BLaER1 treated with 17β-estradiol and CSF1 and Interleukin-3, amounts not matched to agents 10 nM and 100 nM (cell line): ENCODE data around the gene TEKT1.
"Not testable (repeated sequence)": the region's sequence is repeated elsewhere in the genome, so short reads cannot be mapped to it uniquely, and the experiment has no call there.

Experiments
- H3K27ac ChIP-seq, 11 experiments: shearing (Covaris generic); formaldehyde crosslinking; 2 replicates each; pipeline ENCODE4 v1.8.1; 2022
- H3K27me3 ChIP-seq, 11 experiments: shearing (Covaris generic); formaldehyde crosslinking; 2 replicates each; pipeline ENCODE4 v1.8.1; 2022
- H3K36me3 ChIP-seq, 11 experiments: shearing (Covaris generic); formaldehyde crosslinking; 2 replicates each; pipeline ENCODE4 v1.8.1; 2022
- H3K4me1 ChIP-seq, 10 experiments: shearing (Covaris generic); formaldehyde crosslinking; 2 replicates each; pipeline ENCODE4 v1.8.1; 2022
- H3K4me2 ChIP-seq, 11 experiments: shearing (Covaris generic); formaldehyde crosslinking; 2 replicates each; pipeline ENCODE4 v1.8.1; 2022
- H3K4me3 ChIP-seq, 10 experiments: shearing (Covaris generic); formaldehyde crosslinking; 2 replicates each; pipeline ENCODE4 v1.8.1; 2022
- H3K9ac ChIP-seq, 11 experiments: shearing (Covaris generic); formaldehyde crosslinking; 2 replicates each; pipeline ENCODE4 v1.8.1; 2022
- H3K9me3 ChIP-seq, 11 experiments: shearing (Covaris generic); formaldehyde crosslinking; replicated peaks in 1 of 11; 2 replicates each; pipeline ENCODE4 v1.8.1; 2022
- H4K20me1 ChIP-seq, 11 experiments: shearing (Covaris generic); formaldehyde crosslinking; 2 replicates each; pipeline ENCODE4 v1.8.1; 2022
- Cebpa-rat ChIP-seq, 11 experiments: shearing (Covaris generic); IDR thresholded peaks; 2 replicates each; pipeline ENCODE4 v1.8.1; 2022

The TEKT1 gene

GRCh38 chr17:6780886-6781285 lies 50.6 kb downstream of the TEKT1 start:
- Histone ChIP-seq H3K36me3 (peaks cover 0 to 5% (median 0%) of the 10 kb centered on the region in 11 experiments; a peak in 2 of 22 replicates), H3K4me2 (peak overlapping the region in 2 of 11 experiments; percentile 5 to 30; a peak in 2 of 22 replicates), H3K4me3 (no peak overlapping the region), H3K27me3 (no peaks in the 10 kb centered on the region), H3K27ac (no peak overlapping the region), H3K9ac (no peak overlapping the region), H3K4me1 (peaks cover 0 to 10% (median 0%) of the 10 kb centered on the region in 10 experiments; a peak in 6 of 20 replicates), H3K9me3 (peaks cover 0 to 35% (median 22%) of the 10 kb centered on the region in 11 experiments; a peak in 18 of 22 replicates), H4K20me1 (no peaks in the 10 kb centered on the region)
- no peak for TF ChIP-seq Cebpa-rat (IDR thresholded peaks at IDR 0.05)

- Histone ChIP-seq H3K36me3 (peaks cover 0 to 14% (median 6%) of the 10 kb centered on the region in 11 experiments; a peak in 17 of 22 replicates), H3K4me3 (no peak overlapping the region), H3K4me1 (peaks cover 0 to 8% (median 0%) of the 10 kb centered on the region in 10 experiments; a peak in 3 of 20 replicates)
These were observed 51.5 kb downstream of the TEKT1 start for GRCh38 chr17:6780001-6780400.

DNA sequence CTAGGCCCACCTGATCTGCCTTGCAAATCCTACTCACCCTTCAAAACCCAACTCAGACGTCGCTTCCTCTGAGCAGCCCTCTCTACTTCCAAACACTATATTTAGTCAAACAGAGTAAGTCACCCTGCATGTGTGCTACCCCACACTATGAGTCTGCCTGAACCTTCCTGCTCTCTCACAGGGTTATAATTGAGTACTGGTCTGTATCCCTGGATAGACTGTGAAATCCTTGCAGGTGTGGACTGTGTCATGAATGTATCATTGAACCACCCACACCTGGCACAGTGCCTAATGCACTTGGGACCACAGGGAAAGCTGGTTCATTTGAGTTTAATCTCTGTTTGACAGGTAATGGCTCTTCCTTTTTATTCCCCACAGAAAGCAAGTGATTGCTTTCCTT lies 52.1 kb downstream of the TEKT1 start:
- Histone ChIP-seq H3K27me3 (no peaks in the 10 kb centered on the region), H3K36me3 (peaks cover 5 to 20% (median 12%) of the 10 kb centered on the region in 11 experiments; a peak in 21 of 22 replicates), H3K27ac (no peak overlapping the region), H3K4me2 (no peak overlapping the region), H4K20me1 (no peaks in the 10 kb centered on the region), H3K9ac (no peak overlapping the region), H3K4me1 (peaks cover 0 to 8% (median 0%) of the 10 kb centered on the region in 10 experiments; a peak in 3 of 20 replicates), H3K9me3 (peaks cover 12 to 50% (median 34%) of the 10 kb centered on the region in 11 experiments), H3K4me3 (no peak overlapping the region)
- TF ChIP-seq Cebpa-rat (IDR thresholded peaks at IDR 0.05), result no peak

More at GRCh38 chr17:6780001-6780400, 51.5 kb downstream of the TEKT1 start:
- no peak overlapping the region for H3K9ac ChIP-seq
- no peak overlapping the region for H3K27ac ChIP-seq
- H4K20me1 ChIP-seq, result no peaks in the 10 kb centered on the region
- TF ChIP-seq Cebpa-rat (IDR thresholded peaks at IDR 0.05), result no peak
- H3K9me3 ChIP-seq, result peaks cover 7 to 44% (median 31%) of the 10 kb centered on the region in 11 experiments
- no peak overlapping the region for H3K4me2 ChIP-seq
- no peaks in the 10 kb centered on the region for H3K27me3 ChIP-seq

- no peaks in the 10 kb centered on the region for H3K27me3 ChIP-seq
- no peak within 1 kb of the TSS for H3K9ac ChIP-seq
- H3K27ac ChIP-seq, result no peak within 1 kb of the TSS
- H3K36me3 ChIP-seq, result peaks cover 40 to 54% (median 46%) of the 10 kb centered on the region in 11 experiments
- no peak within 1 kb of the TSS for H3K4me3 ChIP-seq
- H3K4me1 ChIP-seq, result peaks cover 0 to 5% (median 0%) of the 10 kb centered on the region in 10 experiments; a peak in 3 of 20 replicates
- H3K4me2 ChIP-seq, result no peak within 1 kb of the TSS
- H4K20me1 ChIP-seq, result no peaks in the 10 kb centered on the region
- peaks cover 41 to 72% (median 53%) of the 10 kb centered on the region in 11 experiments for H3K9me3 ChIP-seq
- TF ChIP-seq Cebpa-rat (IDR thresholded peaks at IDR 0.05), result no peak
These were observed 55.6 kb downstream of the TEKT1 start, which contains the start of gene FBXO39 for GRCh38 chr17:6775871-6776405. TSS of gene FBXO39 (plus strand) at chr17:6776215. CDS start at chr17:6779869, 3,654 bp downstream.

GRCh38 chr17:6774906-6775305 lies 56.6 kb downstream of the TEKT1 start:
- H3K4me2 ChIP-seq, H3K27ac ChIP-seq, H3K4me1 ChIP-seq, H3K27me3 ChIP-seq, H3K4me3 ChIP-seq, H3K9ac ChIP-seq, H4K20me1 ChIP-seq: not testable (repeated sequence)
- H3K9me3 ChIP-seq, result peaks cover 49 to 67% (median 55%) of the 10 kb centered on the region in 11 experiments
- peaks cover 50 to 65% (median 57%) of the 10 kb centered on the region in 11 experiments for H3K36me3 ChIP-seq

DNA sequence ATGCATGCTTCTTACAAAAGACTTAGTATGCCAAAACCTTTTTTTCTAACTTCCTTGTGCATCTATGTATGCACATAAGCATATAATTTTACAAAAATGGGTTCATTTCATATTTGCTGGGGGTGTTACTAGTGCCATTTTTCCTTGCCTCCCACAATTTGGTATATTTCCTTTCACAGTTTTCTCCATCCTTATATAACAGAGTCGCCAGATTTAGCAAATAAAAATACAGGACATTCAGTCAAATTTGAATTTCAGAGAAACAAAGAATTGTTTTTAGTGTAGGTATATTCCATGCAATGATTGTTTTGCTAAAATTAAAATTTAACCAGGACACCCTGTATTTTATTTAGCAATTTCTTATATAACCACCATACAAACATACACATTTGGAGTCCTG lies 59.5 kb downstream of the TEKT1 start:
- Histone ChIP-seq H3K4me1 (no peaks in the 10 kb centered on the region), H3K9me3 (peaks cover 77 to 87% (median 82%) of the 10 kb centered on the region in 11 experiments), H3K9ac (no peak overlapping the region), H4K20me1 (no peaks in the 10 kb centered on the region), H3K27me3 (no peaks in the 10 kb centered on the region), H3K27ac (no peak overlapping the region), H3K4me2 (no peak overlapping the region), H3K4me3 (no peak overlapping the region), H3K36me3 (peaks cover 79 to 92% (median 86%) of the 10 kb centered on the region in 11 experiments)
- no peak for TF ChIP-seq Cebpa-rat (IDR thresholded peaks at IDR 0.05)

DNA sequence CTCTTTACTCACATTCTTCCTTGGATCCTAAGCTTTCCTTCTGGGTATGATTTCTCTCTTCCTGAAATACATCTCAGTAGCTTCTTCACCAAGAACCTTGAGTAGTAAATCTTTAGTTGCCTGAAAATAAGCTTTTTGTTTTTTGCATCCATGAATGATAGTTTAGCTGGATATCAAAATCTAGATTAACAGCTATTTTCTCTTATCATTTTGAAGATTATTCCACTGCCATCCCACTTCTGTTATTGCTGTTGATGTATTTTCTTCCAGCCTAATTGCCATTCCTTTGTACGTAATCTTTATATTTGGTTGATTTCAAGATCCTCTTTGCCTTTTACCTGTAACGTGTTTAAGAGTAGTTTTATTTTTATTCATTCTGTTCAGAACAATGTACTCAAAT lies 63.1 kb downstream of the TEKT1 start:
- peaks cover 96 to 100% (median 100%) of the 10 kb centered on the region in 11 experiments for H3K36me3 ChIP-seq
- TF ChIP-seq Cebpa-rat (IDR thresholded peaks at IDR 0.05), result no peak
- H4K20me1 ChIP-seq, result no peaks in the 10 kb centered on the region
- no peak overlapping the region for H3K9ac ChIP-seq
- H3K27ac ChIP-seq, result no peak overlapping the region
- no peaks in the 10 kb centered on the region for H3K27me3 ChIP-seq
- H3K9me3 ChIP-seq, result peaks cover 61 to 81% (median 68%) of the 10 kb centered on the region in 11 experiments
- no peaks in the 10 kb centered on the region for H3K4me1 ChIP-seq
- peak overlapping the region in 5 of 10 experiments; percentile 0 to 44 (median 20); a peak in 5 of 20 replicates for H3K4me3 ChIP-seq
- no peak overlapping the region for H3K4me2 ChIP-seq

GRCh38 chr17:6761779-6762178 lies 69.8 kb downstream of the TEKT1 start:
- TF ChIP-seq Cebpa-rat (IDR thresholded peaks at IDR 0.05), result no peak
- H3K4me1 ChIP-seq, result peaks cover 11 to 17% (median 14%) of the 10 kb centered on the region in 10 experiments
- H3K36me3 ChIP-seq, result peaks cover 71 to 93% (median 86%) of the 10 kb centered on the region in 11 experiments

GRCh38 chr17:6757747-6758146 lies 73.8 kb downstream of the TEKT1 start:
- Histone ChIP-seq H3K36me3 (peaks cover 38 to 52% (median 48%) of the 10 kb centered on the region in 11 experiments; a peak in 21 of 22 replicates), H3K4me1 (peaks cover 39 to 52% (median 47%) of the 10 kb centered on the region in 10 experiments), H3K27me3 (no peaks in the 10 kb centered on the region), H3K4me2 (peak overlapping the region; percentile 87 to 99 (median 95); a peak in 21 of 22 replicates), H3K9ac (peak overlapping the region in 1 of 11 experiments; percentile 74; a peak in 1 of 22 replicates), H3K27ac (no peak overlapping the region; a peak in 1 of 22 replicates), H4K20me1 (peaks cover 0 to 12% (median 0%) of the 10 kb centered on the region in 11 experiments; a peak in 2 of 22 replicates), H3K9me3 (no peaks in the 10 kb centered on the region), H3K4me3 (peak overlapping the region in 3 of 10 experiments; percentile 71 to 80 (median 72); a peak in 3 of 20 replicates)
- TF ChIP-seq Cebpa-rat (IDR thresholded peaks at IDR 0.05), result no peak

More at GRCh38 chr17:6761779-6762178, 69.8 kb downstream of the TEKT1 start:
- Histone ChIP-seq H3K4me3 (no peak overlapping the region), H3K27me3 (no peaks in the 10 kb centered on the region), H3K9me3 (peaks cover 11 to 23% (median 14%) of the 10 kb centered on the region in 11 experiments), H4K20me1 (peaks cover 0 to 12% (median 0%) of the 10 kb centered on the region in 11 experiments; a peak in 2 of 22 replicates), H3K4me2 (no peak overlapping the region), H3K9ac (no peak overlapping the region), H3K27ac (no peak overlapping the region)
